Measurements from ENCODE around the gene ANXA9. TPM values are rescaled to one million over a fixed set of nuclear protein-coding genes. Genes with fewer than 3 reads are reported as not detected.
A peak's percentile ranks its signal among the peaks of the same experiment; 100 is the strongest.

ANXA9 gene
- total RNA-seq, 1 donor from 2014 or later = not detected

DNA sequence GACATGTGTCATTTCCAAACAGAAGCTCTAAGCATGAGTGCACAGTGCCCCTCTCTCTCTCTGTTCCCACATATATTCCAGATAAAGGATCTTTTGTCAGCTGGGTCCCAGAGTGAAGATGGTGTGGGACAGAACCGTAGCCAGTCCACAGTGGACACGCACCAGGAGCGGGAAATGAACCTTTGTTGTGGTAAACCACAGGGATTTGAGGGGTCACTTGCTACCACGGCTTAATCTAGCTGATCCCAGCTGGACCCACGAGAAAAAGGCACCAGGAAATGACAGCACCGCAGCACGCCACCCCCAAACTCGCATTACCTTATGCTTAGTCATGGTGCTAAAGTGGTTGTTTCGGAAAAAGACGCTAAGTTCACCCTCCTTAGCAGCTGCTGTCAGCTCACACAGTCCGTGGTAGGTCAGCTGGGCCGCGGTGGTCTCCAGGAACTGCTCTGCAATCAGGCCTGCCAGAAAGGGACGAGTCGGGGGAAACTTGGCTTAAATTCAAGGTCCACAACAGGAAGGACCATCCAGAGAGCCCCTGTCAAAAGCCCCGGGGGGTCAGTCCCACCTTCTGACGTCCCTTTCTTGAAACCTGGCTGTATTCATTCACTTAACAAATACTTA lies 17.1 kb downstream of the ANXA9 start:
- intact Hi-C loops (cut with DNase I) = no loop called here
- ATAC-seq (no peak), DNase-seq (ENCODE audit: missing footprints) (no peak)

DNA sequence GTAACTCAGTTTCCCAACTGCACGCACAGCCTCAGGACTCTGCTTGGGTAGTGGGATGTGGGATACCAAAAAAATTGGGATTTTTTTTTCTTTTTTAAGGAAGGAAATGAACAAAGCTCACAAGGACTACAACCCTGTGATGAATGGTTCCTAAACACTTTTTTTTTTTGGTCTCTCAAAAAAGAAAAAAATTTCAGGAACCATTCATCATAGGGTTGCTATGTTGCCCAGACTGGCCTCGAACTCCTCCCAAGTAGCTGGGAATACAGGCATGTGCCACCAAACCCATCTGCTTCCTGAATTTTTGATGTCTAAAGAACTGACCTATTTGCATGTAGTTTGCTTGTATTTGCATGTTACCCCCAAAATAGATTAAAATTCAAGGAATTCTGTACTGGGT lies 17.8 kb downstream of the ANXA9 start:
- DNase-seq (ENCODE audit: missing footprints) (no peak), ATAC-seq (no peak)
- intact Hi-C loops (cut with DNase I) = no loop called here

DNA sequence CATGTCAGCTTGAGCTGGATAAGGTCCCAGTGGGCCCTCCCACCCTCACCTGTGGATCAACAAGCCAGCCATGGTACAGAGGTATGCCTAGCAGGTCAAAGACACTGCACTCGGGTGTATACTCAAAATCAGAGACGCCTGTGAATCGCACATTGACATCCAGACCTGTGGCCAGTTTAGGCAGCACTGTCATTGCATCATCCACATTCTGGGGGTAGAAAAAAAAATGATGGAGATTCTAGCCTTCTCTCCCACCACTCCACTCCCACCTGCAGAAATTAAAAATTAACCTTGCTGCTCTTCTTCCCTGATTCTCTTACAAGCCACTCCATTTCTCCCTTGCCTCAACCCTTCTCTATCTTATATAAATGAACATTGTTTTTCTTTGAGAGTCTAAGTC lies 18.3 kb downstream of the ANXA9 start:
- intact Hi-C loops (cut with DNase I) = no loop called here
- no peak for ATAC-seq
- DNase-seq (ENCODE audit: missing footprints) = no peak

DNA sequence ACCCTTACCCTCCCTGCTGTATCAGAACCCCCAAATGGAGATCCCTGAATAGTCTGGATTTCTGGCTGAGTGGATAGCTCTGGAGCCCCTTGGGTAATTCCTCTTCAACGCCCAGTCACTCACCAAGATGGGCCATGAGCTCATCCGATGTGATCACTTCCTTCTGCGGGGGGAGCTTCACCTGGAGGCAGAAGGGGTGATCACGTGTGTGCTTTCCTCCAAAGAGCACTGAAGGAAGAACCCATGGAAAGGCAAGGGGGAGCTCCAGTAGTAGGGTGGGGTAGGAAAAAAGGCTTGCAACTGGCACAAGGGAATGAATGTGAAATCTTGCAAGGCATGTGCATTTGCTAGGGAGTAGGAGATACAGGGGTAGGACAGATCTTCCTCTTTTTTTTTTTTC lies 19.5 kb downstream of the ANXA9 start:
- intact Hi-C loops (cut with DNase I) = no loop called here
- DNase-seq (ENCODE audit: missing footprints) = no peak
- ATAC-seq = no peak

DNA sequence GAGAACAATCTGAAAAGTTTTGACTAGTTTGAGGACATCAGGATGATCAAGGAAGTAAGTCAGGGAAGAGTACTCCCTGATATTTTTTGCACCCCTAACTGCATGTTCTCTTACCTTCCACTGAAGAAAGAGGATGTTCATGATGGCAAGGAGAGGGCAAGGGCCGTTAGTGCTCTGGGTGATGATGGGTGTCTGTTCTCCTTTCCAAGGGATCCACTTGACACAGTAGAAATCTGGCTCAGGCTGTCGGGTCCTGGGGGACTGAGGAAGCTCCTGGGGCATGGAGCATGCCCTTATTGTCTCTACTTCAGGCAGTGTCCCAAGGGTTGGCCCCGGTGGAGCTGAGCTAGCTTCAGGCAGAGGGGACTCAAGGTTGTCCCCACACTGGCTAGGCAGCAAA lies 20.0 kb downstream of the ANXA9 start:
- intact Hi-C loops (cut with DNase I) = no loop called here
- ATAC-seq (no peak), DNase-seq (ENCODE audit: missing footprints) (peak; percentile 59)

DNA sequence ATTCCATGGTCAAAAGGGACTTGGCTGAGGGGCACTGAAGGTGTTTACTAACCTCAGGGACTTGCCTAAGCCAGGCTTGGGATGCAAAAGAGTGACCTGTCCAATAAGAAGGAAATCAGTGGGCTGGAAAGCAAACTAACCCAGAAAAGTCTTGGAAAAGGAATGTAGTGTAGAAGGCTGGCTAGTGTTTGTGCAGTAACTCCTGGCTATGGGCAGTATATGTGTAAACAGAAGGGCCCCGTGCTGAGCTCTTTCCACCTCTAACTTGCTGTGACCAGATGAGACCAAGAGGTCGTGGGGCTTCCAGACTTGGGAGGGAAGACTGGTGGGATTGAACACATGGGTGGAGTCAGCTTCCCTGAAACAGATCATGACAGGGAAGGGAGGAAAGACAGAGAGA lies 20.5 kb downstream of the ANXA9 start:
- intact Hi-C loops (cut with DNase I) = no loop called here
- DNase-seq (ENCODE audit: missing footprints) (no peak), ATAC-seq (no peak)

DNA sequence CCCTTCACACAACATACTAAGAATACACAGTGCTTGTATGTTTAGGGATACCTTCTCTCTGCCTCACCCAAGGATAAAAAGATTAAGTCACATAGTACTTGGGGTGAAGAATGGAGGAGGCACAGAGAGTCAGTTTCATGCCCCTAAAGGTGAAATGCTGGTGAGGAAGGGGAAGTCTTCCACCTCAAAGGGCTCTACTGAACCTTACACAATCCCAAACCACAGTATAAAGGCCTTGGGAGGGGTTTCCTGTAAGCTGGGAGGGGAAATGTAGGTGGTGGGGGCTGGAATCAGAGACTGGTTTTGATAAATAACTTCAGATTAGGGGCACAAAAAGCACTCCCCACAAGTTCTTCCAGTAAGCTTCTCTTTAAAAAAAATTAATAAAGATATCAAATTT lies 21.1 kb downstream of the ANXA9 start:
- DNase-seq (ENCODE audit: missing footprints) (no peak), ATAC-seq (no peak)
- intact Hi-C loops (cut with DNase I) = no loop called here

DNA sequence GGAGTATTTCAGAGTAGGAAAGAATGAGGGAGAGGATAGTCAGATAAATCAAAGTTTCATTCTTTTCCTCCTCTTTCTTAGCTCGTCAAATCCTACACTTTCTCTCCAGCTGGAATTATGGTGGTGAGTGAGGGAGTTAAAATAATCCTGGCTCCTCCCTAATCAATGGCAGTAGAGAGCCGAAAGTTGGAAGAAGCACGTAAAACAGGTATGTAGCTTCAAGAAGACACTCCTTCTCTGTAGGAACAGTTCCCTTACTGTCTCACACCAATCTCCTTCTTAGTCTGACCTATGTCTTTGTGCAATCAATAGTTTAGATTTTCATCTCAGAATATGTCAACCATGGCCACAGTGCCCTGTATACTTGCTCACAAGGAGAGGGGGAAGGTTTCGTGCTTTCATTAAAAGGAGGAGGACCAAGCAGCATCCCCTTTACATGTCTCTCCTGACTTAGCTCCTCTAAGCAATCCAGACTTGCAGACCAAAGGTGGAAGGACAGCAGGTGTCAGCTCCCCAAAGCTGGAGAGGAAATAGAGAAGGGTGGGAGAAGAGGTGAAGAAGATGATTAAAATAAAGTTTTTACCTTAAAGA lies 23.7 kb downstream of the ANXA9 start:
- DNase-seq (ENCODE audit: missing footprints) = no peak
- intact Hi-C loops (cut with DNase I) = loop anchor here (2.0 kb wide), 2 partner anchors 31 to 445 kb away; partner anchors contain the start of gene CERS2
- no peak for ATAC-seq

DNA sequence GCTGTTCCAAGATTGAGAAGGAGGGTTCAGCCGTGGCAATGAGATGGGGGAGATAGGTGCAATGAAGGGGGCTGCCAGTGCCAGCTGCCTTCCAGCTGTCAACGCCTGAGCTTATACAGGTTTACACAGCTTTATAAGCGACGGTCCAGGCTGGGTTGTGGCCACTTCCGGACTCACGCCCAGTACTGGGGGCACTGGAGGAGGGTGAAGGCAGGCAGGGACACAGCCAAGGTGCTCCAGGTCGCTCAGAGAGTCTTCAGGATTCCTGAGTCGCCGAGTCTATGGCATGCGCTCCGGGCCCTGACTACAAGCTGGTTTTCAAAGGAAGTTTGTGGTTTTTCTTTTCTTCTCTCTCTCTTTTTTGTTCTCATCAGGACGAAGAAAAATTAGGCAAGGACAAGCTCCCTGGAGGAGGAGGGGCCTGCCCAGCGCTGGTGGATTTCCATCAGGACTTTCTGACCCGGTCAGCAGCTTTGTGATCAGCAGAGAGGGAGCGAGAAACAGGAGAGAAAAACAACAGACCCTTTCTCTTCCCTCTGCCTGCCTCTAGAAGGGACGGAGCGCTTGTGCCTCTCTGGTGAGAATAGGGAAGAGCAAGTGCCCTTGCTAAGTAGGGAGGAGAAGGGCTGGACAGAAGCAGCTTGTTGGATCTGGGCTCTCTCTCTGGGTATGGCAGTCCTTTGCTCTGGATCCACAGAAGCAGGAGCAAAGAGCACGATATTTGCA lies 24.4 kb downstream of the ANXA9 start, which contains the start of gene MINDY1:
MINDY1 (minus strand) TSS at position 576 of the 726 bp plus-strand sequence. CDS start 4,285 bp downstream, outside the sequence.
- peak; percentile 77 for DNase-seq (ENCODE audit: missing footprints)
- intact Hi-C loops (cut with DNase I) = loop anchor here (2.0 kb wide), 2 partner anchors 32 to 446 kb away; partner anchors contain the start of gene CERS2
- ATAC-seq = peak; percentile 75

DNA sequence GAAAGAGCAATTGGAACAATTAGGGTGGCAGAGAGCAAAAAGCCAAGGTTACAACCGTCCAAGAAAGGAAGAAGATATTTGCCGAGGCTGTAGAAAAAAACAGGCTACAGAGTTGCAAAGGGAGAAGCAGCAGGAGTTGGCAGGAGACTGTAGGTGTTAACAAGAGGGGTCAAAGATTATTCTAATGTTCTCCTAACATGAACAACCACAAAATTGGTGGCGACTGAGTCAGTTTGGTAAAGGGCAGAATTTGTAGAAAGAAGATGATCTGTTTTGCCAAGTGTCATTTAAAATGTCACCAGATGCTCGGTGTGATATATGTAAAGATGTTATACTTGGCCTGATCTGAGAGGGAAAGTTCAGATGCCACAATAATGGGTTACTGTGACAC lies 25.8 kb downstream of the ANXA9 start:
- intact Hi-C loops (cut with DNase I) = loop anchor here (2.0 kb wide), 3 partner anchors 33 to 447 kb away; partner anchors contain the start of genes CDC42SE1 and CERS2
- DNase-seq (ENCODE audit: missing footprints) = no peak
- no peak for ATAC-seq

DNA sequence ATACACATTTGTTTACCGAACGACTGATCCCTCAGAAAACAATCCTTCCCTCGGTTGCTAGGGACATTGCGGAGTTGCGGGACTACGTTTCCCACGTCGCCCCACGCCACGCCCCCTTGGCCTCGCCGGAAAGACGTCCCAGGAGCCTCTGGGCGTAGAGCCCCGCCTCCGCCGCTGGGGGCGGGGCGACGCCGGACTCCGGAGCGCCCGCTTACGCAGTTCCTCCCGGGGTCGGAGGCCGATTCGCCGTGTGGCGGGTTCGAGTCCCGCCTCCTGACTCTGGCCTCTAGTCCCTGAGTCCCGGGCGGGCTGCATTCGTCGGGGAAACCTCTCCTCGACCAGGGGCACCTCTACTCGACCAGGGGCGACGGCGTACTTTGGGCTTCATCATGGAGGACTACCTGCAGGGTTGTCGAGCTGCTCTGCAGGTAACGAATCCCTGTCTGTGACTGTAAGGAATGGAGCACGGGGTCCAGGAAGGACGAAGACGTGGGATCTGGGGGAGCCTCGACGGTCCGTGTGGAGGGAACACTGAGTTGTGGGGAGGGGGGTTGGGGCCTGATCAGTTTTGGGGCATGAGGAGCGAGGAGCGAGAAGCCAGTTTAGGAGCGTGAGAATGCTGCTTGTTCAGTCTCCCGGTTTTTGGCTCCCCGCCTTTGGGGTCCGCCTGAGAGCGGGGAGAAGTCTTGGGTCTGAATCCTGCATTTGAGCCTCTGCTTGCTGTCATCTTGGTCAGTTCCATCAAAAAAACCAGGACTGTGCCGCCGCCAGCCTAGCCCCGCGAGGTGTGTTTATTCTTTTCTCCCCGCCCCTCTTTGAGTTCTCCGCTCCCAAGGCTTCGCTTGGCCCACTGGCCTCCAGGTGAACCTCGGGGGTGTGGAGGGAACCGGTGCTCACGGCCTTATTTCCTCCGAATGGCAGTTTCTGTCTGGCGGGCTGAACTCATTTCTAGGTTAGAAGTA lies 26.4 kb downstream of the ANXA9 start, which contains the start of gene PRUNE1:
PRUNE1 (plus strand) TSS at position 206 of the 962 bp plus-strand sequence; CDS start at position 390, 184 bp downstream.
- ATAC-seq = peak; percentile 93
- intact Hi-C loops (cut with DNase I) = loop anchor here (2.0 kb wide), 1 partner anchor 50 kb away; the partner anchor contains the start of gene CDC42SE1
- DNase-seq (ENCODE audit: missing footprints) = peak; percentile 98

DNA sequence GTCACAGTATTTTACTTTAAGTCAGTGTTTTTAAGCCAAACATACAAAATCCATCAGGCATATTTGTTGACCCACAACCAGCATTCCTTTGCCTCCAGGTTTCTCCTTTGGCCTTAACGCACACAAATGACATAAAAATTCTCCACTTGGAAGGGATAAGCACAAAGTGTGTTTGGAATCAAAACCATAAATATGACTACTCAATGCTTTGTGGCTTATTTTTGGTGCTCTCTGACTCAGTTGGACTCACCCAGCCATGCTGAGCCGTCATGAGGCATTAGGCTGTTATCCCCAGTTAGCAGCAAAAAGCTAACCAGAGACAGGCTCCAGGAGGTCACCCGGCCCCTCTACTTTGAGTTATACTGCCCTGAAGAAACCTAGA lies 27.1 kb downstream of the ANXA9 start:
- DNase-seq (ENCODE audit: missing footprints) (no peak), ATAC-seq (no peak)
- intact Hi-C loops (cut with DNase I) = loop anchor here (2.0 kb wide), 1 partner anchor 50 kb away; the partner anchor contains the start of gene CDC42SE1

DNA sequence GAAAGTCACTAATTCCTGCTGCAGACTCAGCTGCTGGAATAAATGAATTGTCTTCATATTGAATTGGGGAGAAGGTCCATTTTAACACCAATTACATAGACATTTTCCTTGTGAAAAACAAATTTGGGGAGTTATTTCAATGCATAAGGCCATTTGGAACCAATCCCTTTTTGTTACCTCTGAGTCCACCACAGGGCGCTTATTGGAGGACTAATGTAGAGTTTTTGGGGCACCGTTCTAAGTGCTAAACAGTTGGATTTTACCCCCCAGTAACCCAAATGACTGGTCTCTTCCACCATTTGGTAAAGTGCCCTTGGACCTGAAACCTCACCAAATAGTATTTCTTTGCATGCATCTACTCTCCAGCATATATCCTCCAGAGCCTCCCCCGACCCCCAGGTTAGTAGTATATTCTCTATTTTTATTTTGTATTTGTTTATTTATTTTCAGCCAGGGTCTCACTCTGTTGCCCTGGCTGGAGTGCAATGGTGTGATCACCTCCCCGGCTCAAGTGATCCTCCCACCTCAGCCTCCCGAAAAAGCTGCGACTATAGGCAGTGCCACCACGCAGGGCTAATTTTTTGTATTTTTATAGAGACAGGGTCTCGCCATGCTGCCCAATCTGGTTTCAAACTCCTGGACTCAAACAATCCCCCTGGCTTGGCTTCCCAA lies 27.7 kb downstream of the ANXA9 start:
- ATAC-seq = no peak
- intact Hi-C loops (cut with DNase I) = loop anchor here (2.0 kb wide), 1 partner anchor 49 kb away; the partner anchor contains the start of gene CDC42SE1

DNA sequence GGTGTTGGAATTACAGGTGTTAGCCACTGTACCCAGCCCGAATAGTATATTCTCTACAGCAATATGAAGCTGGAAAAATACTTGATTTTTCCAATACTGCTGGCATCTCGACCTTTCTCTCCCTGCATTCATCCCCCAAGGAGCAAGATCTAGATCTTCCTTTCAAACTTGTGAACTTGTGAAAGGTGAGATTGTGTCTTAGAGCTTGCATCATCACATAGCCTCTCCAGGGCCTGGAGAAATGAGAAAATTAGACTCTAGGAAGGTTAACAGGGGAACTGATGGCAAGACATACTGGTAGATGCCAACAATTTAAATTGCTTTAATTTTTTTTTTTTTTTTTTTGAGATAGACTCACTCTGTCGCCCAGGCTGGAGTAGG lies 28.2 kb downstream of the ANXA9 start:
- no peak for DNase-seq (ENCODE audit: missing footprints)
- no peak for ATAC-seq
- intact Hi-C loops (cut with DNase I) = no loop called here

More for the DNA sequence above, 27.7 kb downstream of the ANXA9 start:
- no peak for DNase-seq (ENCODE audit: missing footprints)

DNA sequence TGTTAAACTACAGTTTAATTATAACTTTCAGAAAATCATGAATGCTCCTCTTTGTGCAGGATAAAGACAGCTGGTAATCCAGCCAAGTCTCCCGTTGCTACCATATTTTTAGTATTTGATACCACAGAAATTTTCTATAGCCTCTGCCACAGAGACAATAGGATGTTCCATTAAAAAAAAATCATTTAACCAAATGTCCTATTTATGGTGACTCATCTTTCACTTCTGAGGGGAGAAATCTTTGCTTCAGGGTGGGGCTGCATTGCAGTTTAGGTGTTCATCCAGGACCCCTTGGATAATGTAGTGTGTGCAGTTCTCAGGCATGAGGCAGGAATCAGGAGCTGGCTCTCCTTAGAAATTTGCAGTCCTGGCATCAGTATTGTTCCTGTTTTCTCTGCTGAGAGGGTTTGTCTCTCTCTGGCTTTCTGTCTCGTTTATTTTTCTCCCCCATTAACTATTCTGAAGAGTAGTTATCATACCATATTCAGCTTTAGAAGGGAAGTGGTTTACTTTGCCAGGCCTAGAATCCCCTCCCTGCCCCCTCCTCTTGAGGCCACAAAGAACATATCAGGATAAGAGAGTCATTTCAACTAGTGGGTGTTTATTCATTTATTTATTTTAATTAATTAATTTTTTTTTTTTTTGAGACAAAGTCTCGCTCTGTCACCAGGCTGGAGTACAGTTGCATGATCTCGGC lies 29.2 kb downstream of the ANXA9 start:
- intact Hi-C loops (cut with DNase I) = no loop called here
- ATAC-seq (no peak), DNase-seq (ENCODE audit: missing footprints) (no peak)

DNA sequence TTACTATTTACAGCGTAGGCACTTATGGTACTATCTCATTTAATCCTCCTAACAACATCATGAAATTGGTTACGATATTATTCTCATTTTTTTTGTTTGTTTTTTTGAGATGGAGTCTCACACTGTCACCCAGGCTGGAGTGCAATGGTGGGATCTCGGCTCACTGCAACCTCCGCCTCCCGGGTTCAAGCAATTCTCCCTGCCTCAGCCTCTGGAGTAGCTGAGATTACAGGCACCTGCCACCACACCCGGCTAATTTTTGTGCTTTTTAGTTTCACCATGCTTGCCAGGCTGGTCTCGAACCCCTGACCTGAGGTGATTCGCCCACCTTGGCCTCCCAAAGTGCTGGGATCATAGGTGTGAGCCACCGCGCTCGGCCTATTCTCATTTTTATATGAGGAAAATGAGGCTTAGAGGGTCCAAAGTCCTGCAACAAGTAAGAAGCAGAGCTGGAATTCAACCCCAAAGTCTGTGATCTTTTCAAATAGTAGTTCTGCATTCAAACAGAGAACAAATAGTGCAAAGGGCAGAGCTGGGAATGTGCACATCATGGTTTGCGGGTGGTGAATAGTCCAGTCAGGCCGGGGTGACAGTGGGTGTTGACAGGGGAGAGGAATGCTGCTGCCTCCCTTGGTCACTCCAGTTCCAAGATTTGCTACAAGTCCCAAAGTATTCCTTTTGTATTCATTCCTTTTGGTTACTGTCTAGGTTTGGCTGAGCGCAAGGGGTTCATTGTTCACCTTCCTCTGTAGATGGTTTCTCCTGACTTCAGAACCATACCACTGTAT lies 30.8 kb downstream of the ANXA9 start:
- DNase-seq (ENCODE audit: missing footprints) = no peak
- intact Hi-C loops (cut with DNase I) = loop anchor here (1.0 kb wide), 1 partner anchor 9 kb away; no protein-coding TSS in a partner anchor
- peak; percentile 55 for ATAC-seq
